GM12878 (cell line): ENCODE results near the gene IFI30. TPM values are rescaled to one million over a fixed set of nuclear protein-coding genes. Genes with fewer than 3 reads are reported as not detected.

Source experiments
- ASH2L ChIP-seq: fragments of 300-600, 200-600 bp; sonication (generic); IDR thresholded peaks from 2 replicates; pipeline ENCODE4 v1.6.1; 2017; ENCODE audit warnings: low read depth, mild to moderate bottlenecking, borderline replicate concordance
- BCL3 ChIP-seq: IDR thresholded peaks from 2 replicates; pipeline ENCODE4 v1.6.1; 2011; ENCODE audit warnings: borderline replicate concordance, low read depth, mild to moderate bottlenecking, moderate library complexity, low read length; ENCODE audit not compliant: insufficient read depth, poor library complexity, severe bottlenecking
- CHD2 ChIP-seq: IDR thresholded peaks from 2 replicates; pipeline ENCODE4 v1.6.1; 2011; ENCODE audit warnings: low read depth, low read length, improper control_type of control experiment, borderline replicate concordance
- HSF1 ChIP-seq: fragments of 150-350 bp; IDR thresholded peaks from 2 replicates; pipeline ENCODE4 v1.6.1; 2014; ENCODE audit warnings: mild to moderate bottlenecking, low read depth, low read length
- MTA2 ChIP-seq: fragments of 450-650 bp; IDR thresholded peaks from 2 replicates; pipeline ENCODE4 v1.6.1; 2016; ENCODE audit warnings: low read depth, mild to moderate bottlenecking, moderate library complexity
- MXI1 ChIP-seq: fragments of 150-350 bp; IDR thresholded peaks from 2 replicates; pipeline ENCODE4 v1.6.1; 2011; ENCODE audit warnings: low read depth, mild to moderate bottlenecking, inconsistent platforms, low read length, improper control_type of control experiment
- NFIC ChIP-seq: IDR thresholded peaks from 2 replicates; pipeline ENCODE4 v1.6.1; 2012; ENCODE audit warnings: low read depth, mild to moderate bottlenecking, inconsistent platforms, low read length, moderate library complexity
- RBBP5 ChIP-seq: fragments of 200-600 bp; sonication (generic); conservative IDR thresholded peaks from 2 replicates; pipeline ENCODE4 v1.6.1; 2016
- STAT1 ChIP-seq: fragments of 450-650 bp; conservative IDR thresholded peaks from 2 replicates; pipeline ENCODE4 v1.6.1; 2014; ENCODE audit warnings: antibody characterized with exemption, mild to moderate bottlenecking
- TARDBP ChIP-seq: IDR thresholded peaks from 2 replicates; pipeline ENCODE4 v1.6.1; 2016; ENCODE audit warnings: borderline replicate concordance
- YY1 ChIP-seq: IDR thresholded peaks from 2 replicates; pipeline ENCODE4 v1.6.1; 2011; ENCODE audit warnings: low read depth, mild to moderate bottlenecking, low read length
- ZBTB40 ChIP-seq: fragments of 450-650 bp; IDR thresholded peaks from 2 replicates; pipeline ENCODE4 v1.6.1; 2016; ENCODE audit warnings: mild to moderate bottlenecking, moderate library complexity, borderline replicate concordance
- polyA plus RNA-seq, 11 experiments: library from polyadenylated mRNA; depleted of rRNA in 4 of 11; unstranded in 6 of 11; stranded (reverse) in 5 of 11; fragments of >200 nt; fragmentation: Nextera tagmentation in 4 of 11; fragmentation: Illumina TruSeq in 1 of 11; extraction: Ambion mirVana in 4 of 11; extraction: Trizol in 1 of 11; gene quantifications; 1 replicate in 1 of 11; 2 replicates in 10 of 11; pipeline versions ENCODE4 v1.2.1 to v1.2.3, GENCODE V29; 2011 to 2016; ENCODE audit warnings: inconsistent platforms in 2 of 11, missing spikeins in 2 of 11, low read depth in 1 of 11
- total RNA-seq, 4 experiments: library from RNA; depleted of rRNA in 3 of 4; stranded (reverse); fragments of >200 nt in 3 of 4; fragmentation: Illumina TruSeq in 1 of 4; extraction: Trizol in 1 of 4; gene quantifications; 2 replicates each; pipeline versions ENCODE4 v1.2.1 to v1.2.3, GENCODE V29; 2013 to 2021
- TF ChIP-seq, protein P1 (sequence below): fragments of 450-650 bp; formaldehyde crosslinking; IDR thresholded peaks from 2 replicates; pipeline ENCODE4 v1.4.0; 2020; ENCODE audit warnings: mild to moderate bottlenecking, moderate library complexity
- TF ChIP-seq, protein P2 (sequence below): fragments of 450-650 bp; IDR thresholded peaks from 2 replicates; pipeline ENCODE4 v1.6.1; 2017; ENCODE audit warnings: low read depth, mild to moderate bottlenecking, moderate library complexity
- TF ChIP-seq, protein P3 (sequence below): IDR thresholded peaks from 2 replicates; pipeline ENCODE4 v1.6.1; 2011; ENCODE audit warnings: low read depth, low read length, improper control_type of control experiment, borderline replicate concordance

The IFI30 gene
- total and polyA plus RNA-seq, 10 of the 15 experiments (the other 5 are each of a cell fraction or from before 2014, with no cell fraction given), result 221 to 1,112 (median 451) TPM

GRCh38 chr19:18173572-18174288, at the start of gene IFI30 (continued):
- no peak for TF ChIP-seq ZBTB40
- TF ChIP-seq BCL3, result peak; percentile 36
- TF ChIP-seq, protein P1, sequence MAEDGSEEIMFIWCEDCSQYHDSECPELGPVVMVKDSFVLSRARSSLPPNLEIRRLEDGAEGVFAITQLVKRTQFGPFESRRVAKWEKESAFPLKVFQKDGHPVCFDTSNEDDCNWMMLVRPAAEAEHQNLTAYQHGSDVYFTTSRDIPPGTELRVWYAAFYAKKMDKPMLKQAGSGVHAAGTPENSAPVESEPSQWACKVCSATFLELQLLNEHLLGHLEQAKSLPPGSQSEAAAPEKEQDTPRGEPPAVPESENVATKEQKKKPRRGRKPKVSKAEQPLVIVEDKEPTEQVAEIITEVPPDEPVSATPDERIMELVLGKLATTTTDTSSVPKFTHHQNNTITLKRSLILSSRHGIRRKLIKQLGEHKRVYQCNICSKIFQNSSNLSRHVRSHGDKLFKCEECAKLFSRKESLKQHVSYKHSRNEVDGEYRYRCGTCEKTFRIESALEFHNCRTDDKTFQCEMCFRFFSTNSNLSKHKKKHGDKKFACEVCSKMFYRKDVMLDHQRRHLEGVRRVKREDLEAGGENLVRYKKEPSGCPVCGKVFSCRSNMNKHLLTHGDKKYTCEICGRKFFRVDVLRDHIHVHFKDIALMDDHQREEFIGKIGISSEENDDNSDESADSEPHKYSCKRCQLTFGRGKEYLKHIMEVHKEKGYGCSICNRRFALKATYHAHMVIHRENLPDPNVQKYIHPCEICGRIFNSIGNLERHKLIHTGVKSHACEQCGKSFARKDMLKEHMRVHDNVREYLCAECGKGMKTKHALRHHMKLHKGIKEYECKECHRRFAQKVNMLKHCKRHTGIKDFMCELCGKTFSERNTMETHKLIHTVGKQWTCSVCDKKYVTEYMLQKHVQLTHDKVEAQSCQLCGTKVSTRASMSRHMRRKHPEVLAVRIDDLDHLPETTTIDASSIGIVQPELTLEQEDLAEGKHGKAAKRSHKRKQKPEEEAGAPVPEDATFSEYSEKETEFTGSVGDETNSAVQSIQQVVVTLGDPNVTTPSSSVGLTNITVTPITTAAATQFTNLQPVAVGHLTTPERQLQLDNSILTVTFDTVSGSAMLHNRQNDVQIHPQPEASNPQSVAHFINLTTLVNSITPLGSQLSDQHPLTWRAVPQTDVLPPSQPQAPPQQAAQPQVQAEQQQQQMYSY (CRISPR knock-in tag), result no peak
- TF ChIP-seq, protein P2, sequence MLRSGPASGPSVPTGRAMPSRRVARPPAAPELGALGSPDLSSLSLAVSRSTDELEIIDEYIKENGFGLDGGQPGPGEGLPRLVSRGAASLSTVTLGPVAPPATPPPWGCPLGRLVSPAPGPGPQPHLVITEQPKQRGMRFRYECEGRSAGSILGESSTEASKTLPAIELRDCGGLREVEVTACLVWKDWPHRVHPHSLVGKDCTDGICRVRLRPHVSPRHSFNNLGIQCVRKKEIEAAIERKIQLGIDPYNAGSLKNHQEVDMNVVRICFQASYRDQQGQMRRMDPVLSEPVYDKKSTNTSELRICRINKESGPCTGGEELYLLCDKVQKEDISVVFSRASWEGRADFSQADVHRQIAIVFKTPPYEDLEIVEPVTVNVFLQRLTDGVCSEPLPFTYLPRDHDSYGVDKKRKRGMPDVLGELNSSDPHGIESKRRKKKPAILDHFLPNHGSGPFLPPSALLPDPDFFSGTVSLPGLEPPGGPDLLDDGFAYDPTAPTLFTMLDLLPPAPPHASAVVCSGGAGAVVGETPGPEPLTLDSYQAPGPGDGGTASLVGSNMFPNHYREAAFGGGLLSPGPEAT, result peak; percentile 38; the same call in 1 of the 2 replicates
- peak; percentile 88 for TF ChIP-seq MXI1
- TF ChIP-seq, protein P3, sequence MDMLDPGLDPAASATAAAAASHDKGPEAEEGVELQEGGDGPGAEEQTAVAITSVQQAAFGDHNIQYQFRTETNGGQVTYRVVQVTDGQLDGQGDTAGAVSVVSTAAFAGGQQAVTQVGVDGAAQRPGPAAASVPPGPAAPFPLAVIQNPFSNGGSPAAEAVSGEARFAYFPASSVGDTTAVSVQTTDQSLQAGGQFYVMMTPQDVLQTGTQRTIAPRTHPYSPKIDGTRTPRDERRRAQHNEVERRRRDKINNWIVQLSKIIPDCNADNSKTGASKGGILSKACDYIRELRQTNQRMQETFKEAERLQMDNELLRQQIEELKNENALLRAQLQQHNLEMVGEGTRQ, result peak; percentile 57
- TF ChIP-seq RBBP5, result no peak
- TF ChIP-seq HSF1, result no peak
- TF ChIP-seq YY1, result no peak; the same call in 1 of the 2 replicates
- TF ChIP-seq NFIC, result no peak
- TF ChIP-seq TARDBP, result no peak
- TF ChIP-seq STAT1, result no peak
- TF ChIP-seq MTA2, result peak; percentile 66; the same call in 1 of the 2 replicates
- TF ChIP-seq CHD2, result peak; percentile 77; the same call in 1 of the 2 replicates
- TF ChIP-seq ASH2L, result no peak
